SH-SY5Y (cell line): ENCODE data around the gene ZSWIM6.

ENCODE experiments used
- GATA2 ChIP-seq: IDR thresholded peaks from 2 replicates; pipeline ENCODE4 v1.6.1; 2011; ENCODE audit warnings: mild to moderate bottlenecking, low read depth, low read length
- GATA3 ChIP-seq: IDR thresholded peaks from 2 replicates; pipeline ENCODE4 v1.6.1; 2011; ENCODE audit warnings: low read depth, mild to moderate bottlenecking, low read length, moderate library complexity

GRCh38 chr5:61440596-61440995 is 108.5 kb downstream of the ZSWIM6 start:
- TF ChIP-seq GATA2, result no peak
- no peak for TF ChIP-seq GATA3
